Cardiac muscle cell (in vitro differentiated cells and primary cell): ENCODE results near the gene MACO1. TPM values are rescaled to one million over a fixed set of nuclear protein-coding genes. Genes with fewer than 3 reads are reported as not detected.

ENCODE experiments used
- DNase-seq, 2 donors: peaks; one replicate each; pipeline versions ENCODE4 v3.0.0 to v3.0.0-alpha.2; 2010 to 2017; ENCODE audit warnings: low read depth in 1 of 2, low spot score in 1 of 2
- H3K27ac ChIP-seq: fragments of 200-600 bp; sonication (generic); 2 replicates; pipeline ENCODE4 v1.5.1; 2016
- H3K27me3 ChIP-seq: fragments of 200-600 bp; sonication (generic); 2 replicates; pipeline ENCODE4 v1.6.0; 2016; ENCODE audit warnings: control low read depth
- H3K36me3 ChIP-seq: fragments of 200-600 bp; sonication (generic); 2 replicates; pipeline ENCODE4 v1.5.1; 2016; ENCODE audit warnings: control low read depth
- H3K4me1 ChIP-seq: fragments of 200-600 bp; sonication (generic); 2 replicates; pipeline ENCODE4 v1.8.1; 2017; ENCODE audit warnings: low read depth, mild to moderate bottlenecking, mixed run types
- H3K4me3 ChIP-seq: fragments of 200-600 bp; sonication (generic); 2 replicates; pipeline ENCODE4 v1.5.1; 2016; ENCODE audit warnings: mild to moderate bottlenecking
- H3K9me3 ChIP-seq: fragments of 200-600 bp; sonication (generic); 2 replicates; pipeline ENCODE4 v1.5.1; 2017; ENCODE audit warnings: low read depth, mild to moderate bottlenecking, control low read depth
- CTCF ChIP-seq: IDR thresholded peaks from 2 replicates; pipeline ENCODE4 v1.5.1; 2012; ENCODE audit warnings: low read depth, mild to moderate bottlenecking, low read length
- polyA plus RNA-seq: library from polyadenylated mRNA; unstranded; fragments of >200 nt; fragmentation: Nextera tagmentation; extraction: Ambion mirVana; gene quantifications from 2 replicates; pipeline ENCODE4 v1.2.1, GENCODE V29; 2016
- total RNA-seq: library from RNA; depleted of rRNA; stranded (reverse); fragments of >200 nt; gene quantifications from 2 replicates; pipeline ENCODE4 v1.2.3, GENCODE V29; 2016

MACO1 gene
- total and polyA plus RNA-seq, 2 experiments from 2014 or later: 10.6 to 13.8 TPM

GRCh38 chr1:25524568-25525360 lies 94.1 kb downstream of the MACO1 start:
- Histone ChIP-seq H3K27ac (no peak overlapping the region), H3K27me3 (no peaks in the 10 kb centered on the region), H3K36me3 (no peaks in the 10 kb centered on the region), H3K4me1 (no peaks in the 10 kb centered on the region), H3K9me3 (no peaks in the 10 kb centered on the region), H3K4me3 (no peak overlapping the region)
- DNase-seq: no peak
- TF ChIP-seq CTCF: no peak

GRCh38 chr1:25525361-25525688 lies 94.6 kb downstream of the MACO1 start:
- no peak for TF ChIP-seq CTCF
- Histone ChIP-seq H3K36me3 (no peaks in the 10 kb centered on the region), H3K27ac (no peak overlapping the region), H3K27me3 (no peaks in the 10 kb centered on the region), H3K9me3 (no peaks in the 10 kb centered on the region), H3K4me1 (no peaks in the 10 kb centered on the region), H3K4me3 (no peak overlapping the region)
- DNase-seq: no peak

- DNase-seq: no peak
- no peaks in the 10 kb centered on the region for H3K9me3 ChIP-seq
- no peaks in the 10 kb centered on the region for H3K27me3 ChIP-seq
- no peaks in the 10 kb centered on the region for H3K36me3 ChIP-seq
- TF ChIP-seq CTCF: no peak
- H3K4me3 ChIP-seq: no peak overlapping the region
- H3K4me1 ChIP-seq: no peaks in the 10 kb centered on the region
- H3K27ac ChIP-seq: no peak overlapping the region
These were observed 96.1 kb downstream of the MACO1 start for GRCh38 chr1:25526753-25527152.

GRCh38 chr1:25527226-25527846 lies 96.6 kb downstream of the MACO1 start:
- TF ChIP-seq CTCF: no peak
- Histone ChIP-seq H3K27me3 (no peaks in the 10 kb centered on the region), H3K4me1 (no peaks in the 10 kb centered on the region), H3K36me3 (no peaks in the 10 kb centered on the region), H3K9me3 (no peaks in the 10 kb centered on the region), H3K27ac (no peak overlapping the region), H3K4me3 (no peak overlapping the region)
- DNase-seq: no peak

GRCh38 chr1:25527946-25528595 lies 97.4 kb downstream of the MACO1 start:
- TF ChIP-seq CTCF: no peak
- no peaks in the 10 kb centered on the region for H3K9me3 ChIP-seq
- no peaks in the 10 kb centered on the region for H3K36me3 ChIP-seq
- H3K4me3 ChIP-seq: no peak overlapping the region
- no peak overlapping the region for H3K27ac ChIP-seq
- H3K4me1 ChIP-seq: no peaks in the 10 kb centered on the region
- no peak for DNase-seq
- no peaks in the 10 kb centered on the region for H3K27me3 ChIP-seq
